HG03280 (cell line): ENCODE measurements around the gene SLC34A2.
"Not testable (repeated sequence)": the region's sequence is repeated elsewhere in the genome, so short reads cannot be mapped to it uniquely, and the experiment has no call there.

Experiments used
- ATAC-seq: cut with Tn5 transposase; IDR thresholded peaks from one replicate; pipeline ENCODE4 v1.9.1; 2021; ENCODE audit warnings: mild to moderate bottlenecking, moderate library complexity; ENCODE audit not compliant: unreplicated experiment

Gene SLC34A2, protein sequence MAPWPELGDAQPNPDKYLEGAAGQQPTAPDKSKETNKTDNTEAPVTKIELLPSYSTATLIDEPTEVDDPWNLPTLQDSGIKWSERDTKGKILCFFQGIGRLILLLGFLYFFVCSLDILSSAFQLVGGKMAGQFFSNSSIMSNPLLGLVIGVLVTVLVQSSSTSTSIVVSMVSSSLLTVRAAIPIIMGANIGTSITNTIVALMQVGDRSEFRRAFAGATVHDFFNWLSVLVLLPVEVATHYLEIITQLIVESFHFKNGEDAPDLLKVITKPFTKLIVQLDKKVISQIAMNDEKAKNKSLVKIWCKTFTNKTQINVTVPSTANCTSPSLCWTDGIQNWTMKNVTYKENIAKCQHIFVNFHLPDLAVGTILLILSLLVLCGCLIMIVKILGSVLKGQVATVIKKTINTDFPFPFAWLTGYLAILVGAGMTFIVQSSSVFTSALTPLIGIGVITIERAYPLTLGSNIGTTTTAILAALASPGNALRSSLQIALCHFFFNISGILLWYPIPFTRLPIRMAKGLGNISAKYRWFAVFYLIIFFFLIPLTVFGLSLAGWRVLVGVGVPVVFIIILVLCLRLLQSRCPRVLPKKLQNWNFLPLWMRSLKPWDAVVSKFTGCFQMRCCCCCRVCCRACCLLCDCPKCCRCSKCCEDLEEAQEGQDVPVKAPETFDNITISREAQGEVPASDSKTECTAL

DNA sequence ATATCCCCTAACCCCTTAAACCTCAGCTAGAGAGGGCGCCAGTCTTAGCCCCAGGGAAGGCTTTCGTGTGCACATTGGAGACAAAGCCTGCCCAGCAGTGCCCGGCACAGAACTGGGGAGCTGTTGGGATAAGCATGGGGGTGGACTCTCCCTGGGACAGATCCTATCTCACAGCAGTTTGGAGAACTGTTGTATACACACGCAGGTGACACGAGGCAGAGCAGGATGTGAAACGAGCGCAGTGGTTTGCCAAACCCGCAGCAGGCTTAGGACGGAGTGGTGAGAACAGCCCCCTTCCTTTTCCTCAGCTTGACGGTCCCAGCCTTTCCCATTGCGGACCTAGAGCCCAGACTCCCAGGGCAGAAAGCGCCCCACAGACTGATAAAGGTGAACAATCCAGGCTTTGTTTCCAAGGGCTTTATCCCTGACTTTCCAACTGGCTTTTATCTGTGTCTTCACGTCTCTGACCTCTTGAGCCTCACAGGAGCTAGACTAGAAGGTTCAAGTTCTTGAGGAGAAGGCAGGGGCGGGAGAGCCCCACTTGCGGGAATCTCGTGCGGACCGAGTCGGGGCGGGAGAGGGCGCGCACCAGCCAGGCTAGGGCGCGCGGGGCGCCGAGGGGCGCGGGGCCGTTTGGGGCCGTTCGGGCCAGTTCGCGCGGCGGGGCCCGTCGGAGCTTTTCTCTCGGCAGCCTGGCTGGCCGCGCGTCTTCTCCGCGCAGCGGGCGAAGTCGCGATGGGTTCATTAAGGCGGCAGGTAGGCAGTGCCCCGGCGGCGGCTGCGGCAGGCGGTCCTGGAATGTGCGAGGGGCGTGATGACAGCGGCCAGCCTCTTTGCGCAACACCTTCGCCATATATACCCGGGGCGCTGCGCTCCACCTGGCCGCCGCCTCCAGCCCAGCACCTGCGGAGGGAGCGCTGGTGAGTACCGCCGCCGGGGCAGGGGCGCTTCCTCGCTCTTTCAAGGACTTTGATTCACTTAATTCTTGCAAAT is at the start of gene SLC34A2:
Gene SLC34A2 (plus strand): TSS at position 881 of the 993 bp plus-strand sequence. CDS start 6,650 bp downstream, outside the sequence.
- ATAC-seq = no peak

DNA sequence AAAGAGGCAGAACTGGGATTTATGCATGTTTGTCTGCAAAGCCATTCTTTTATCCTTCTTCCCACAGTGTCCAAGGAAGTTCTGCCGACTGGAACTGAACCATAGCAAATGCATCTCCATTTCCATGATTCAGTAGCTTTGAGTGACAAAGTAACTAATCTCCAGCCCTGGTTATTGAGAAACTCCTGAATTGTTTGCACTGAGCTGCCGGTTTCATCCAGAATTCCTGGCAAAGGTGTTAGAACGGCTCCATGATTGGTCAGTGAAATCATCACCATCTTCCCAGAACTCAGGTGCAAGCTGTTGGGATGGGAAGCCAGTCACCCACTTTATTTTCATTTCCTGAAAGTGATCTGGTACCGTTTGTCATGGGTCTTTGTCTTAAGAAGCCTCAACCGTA is 47.0 kb upstream of the SLC34A2 start:
- ATAC-seq = no peak

DNA sequence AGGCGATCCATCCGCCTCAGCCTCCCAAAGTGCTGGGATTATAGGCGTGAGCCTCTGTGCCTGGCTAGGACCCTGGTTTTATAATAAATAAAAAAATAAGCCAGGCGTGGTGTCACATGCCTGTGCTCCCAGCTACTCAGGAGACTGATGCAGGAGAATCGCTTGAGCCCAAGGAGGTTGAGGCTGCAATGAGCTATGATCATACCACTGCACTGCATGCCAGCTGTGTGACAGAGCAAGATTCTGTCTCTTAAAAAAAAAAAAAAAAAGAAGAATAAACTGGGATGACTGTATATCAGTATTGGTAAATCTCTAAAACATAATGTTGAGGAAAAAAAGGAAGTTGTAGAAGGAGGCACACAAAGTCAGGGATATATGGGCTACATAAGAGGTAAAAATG is 45.7 kb upstream of the SLC34A2 start:
- ATAC-seq = no peak

DNA sequence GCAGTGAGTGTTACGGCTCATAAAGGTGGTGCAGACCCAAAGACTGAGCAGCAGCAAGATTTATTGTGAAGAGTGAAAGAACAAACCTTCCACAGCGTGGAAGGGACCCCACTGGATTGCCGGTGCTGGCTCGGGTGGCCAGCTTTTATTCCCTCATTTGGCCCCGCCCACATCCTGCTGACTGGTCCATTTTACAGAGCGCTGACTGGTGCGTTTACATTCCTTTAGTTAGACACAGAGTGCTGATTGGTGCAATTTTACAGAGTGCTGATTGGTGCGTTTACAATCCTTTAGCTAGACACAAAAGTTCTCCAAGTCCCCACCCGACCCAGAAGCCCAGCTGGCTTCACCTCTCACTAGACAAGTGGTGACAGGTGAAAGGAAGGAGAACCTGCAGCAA is 42.0 kb upstream of the SLC34A2 start:
- ATAC-seq = not testable (repeated sequence)

DNA sequence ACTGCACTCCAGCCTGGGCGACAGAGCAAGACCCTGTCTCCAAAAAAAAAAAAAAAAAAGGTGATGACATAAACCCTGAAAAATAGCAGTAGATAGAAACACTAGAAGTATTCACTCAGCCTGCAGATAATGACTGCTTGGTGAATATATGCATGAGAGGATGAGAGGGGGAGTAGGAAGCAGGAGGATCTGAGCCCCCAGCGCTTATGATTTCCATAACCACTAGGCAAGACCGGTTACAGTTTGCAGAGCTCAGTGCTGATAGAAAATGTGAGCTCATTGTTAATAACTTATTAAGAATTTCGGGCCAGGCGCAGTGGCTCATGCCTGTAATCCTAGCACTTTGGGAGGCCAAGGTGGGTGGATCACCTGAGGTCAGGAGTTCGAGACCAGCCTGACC is 40.8 kb upstream of the SLC34A2 start:
- ATAC-seq = no peak

DNA sequence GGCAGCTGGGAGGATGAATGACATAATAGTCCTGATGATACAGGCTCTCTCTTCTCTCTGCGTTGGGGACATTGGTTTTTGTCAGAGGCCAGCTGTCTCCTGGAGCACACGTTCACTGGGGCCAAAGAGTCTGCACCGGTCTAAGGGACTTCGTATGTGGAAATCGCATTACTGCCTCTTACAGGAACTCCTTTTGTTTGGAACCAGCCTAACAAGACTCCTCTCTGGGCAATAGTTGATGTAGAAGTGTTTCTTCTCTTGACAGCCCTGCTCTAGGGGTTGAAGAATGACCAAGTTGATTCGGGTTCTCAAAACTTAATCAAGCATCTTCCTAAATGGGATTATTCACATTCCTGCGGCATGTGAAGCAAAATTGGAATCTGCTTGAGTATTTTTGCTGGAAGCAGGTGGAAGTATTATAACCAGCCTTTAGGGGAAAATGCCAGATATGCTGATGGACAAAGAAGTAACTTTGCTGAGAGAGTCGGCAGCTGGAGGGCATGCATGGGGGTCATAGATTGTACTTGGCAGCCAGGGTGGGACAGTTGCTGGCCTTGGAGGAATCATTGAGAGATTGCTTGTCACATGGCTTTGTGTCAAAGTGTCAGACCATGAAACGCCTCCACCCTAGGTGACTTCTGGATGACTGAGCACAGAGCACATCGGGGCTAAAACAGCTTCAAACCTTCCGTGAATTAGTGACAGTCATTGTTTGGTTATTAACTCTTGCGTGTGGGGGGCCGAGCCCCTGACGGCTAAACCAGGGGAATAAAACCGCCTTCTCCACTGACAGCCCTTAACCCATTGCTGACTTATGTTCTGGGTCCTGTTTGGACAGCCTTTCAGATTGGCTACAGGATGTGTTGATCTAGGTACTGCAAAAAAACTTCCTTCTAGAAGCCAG is 34.4 kb upstream of the SLC34A2 start:
- no peak for ATAC-seq

DNA sequence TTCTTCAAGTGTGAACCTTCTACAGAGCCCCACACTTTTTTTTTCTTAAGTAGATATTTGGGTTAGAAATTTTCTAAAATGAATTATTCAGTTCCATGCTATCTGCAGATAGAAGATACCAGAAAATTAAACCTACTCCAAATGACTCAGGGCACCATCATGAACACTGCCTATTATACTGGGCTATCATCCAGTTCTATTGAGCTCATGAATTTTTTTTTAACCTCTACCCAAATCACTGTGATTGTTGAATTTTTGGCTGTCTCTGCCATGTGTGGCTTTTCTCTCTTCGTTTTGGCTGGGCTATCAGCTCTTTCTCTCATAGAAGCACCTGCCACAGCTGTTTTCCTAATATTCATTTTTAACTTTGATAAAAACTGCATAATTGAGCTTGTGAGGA is 31.0 kb upstream of the SLC34A2 start:
- ATAC-seq = no peak

DNA sequence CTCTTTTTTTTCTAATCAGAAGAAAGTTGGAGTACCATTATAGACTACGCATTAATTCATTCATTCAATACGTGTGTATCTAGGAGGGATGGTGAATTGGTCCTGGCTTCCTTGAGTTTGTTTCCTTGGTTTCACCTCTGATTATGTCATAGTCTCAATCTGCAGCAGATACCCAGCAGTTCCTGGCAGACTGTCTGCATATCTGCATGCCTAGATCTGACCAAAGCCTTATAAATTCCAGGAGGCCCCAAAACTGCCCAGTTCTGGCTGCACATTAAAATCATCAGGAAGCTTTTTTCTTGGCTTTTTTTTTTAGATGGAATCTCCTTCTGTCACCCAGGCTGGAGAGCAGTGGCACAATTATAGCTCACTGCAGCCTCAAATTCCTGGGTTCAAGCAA is 27.2 kb upstream of the SLC34A2 start:
- ATAC-seq = no peak

DNA sequence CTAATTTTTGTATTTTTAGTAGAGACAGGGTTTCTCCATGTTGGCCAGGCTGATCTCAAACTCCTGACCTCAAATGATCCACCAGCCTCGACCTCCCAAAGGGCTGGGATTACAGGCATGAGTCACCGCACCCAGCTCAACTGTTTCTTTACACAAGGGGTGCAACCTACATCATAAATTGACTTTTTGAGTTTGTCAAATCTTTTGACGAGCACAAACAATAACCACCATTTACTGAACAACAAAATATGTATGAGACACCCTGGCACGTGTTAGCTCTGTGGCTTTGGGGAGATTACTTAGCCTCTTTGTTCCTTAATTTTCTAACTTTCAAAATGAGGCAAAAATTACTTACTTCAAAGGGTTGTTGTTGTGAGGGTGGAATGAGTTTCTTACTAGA is 23.5 kb upstream of the SLC34A2 start:
- ATAC-seq = no peak

DNA sequence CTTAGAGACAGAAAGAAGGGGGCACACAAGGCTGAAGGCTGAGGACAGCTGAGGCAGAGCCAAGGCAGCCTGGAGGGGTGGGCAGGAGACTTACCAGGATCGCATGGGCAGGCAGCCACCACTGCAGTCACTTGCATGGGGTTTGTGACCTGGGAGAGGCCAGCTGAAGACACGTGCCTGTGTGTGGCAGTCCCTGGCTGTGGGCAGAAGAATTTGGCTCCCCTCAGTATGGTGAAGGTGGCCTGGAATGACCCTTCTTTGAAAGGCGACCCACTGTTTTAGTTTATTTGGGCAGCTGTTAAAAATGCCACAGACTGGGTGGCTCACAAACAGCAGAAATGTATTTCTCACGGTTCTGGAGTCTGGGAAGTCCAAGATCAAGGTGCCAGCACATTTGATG is 22.1 kb upstream of the SLC34A2 start:
- ATAC-seq = no peak

DNA sequence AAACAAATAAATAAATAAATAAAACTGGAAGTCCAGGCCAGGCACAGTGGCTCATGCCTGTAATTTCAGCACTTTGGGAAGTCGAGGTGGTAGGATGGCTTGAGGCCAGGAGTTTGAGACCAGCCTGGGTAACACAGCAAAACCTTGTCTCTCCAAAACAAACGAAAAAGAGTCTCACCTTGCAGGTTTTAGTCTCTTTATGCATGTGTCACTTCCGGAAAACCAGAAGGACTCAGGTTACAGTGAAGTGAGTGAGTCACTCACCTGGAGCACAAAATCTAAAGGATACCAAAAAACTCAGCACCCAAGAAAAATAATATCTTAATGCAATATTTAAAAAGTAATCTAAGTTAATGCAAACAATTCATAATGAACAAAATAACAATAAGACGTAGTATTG is 20.1 kb upstream of the SLC34A2 start:
- no peak for ATAC-seq

DNA sequence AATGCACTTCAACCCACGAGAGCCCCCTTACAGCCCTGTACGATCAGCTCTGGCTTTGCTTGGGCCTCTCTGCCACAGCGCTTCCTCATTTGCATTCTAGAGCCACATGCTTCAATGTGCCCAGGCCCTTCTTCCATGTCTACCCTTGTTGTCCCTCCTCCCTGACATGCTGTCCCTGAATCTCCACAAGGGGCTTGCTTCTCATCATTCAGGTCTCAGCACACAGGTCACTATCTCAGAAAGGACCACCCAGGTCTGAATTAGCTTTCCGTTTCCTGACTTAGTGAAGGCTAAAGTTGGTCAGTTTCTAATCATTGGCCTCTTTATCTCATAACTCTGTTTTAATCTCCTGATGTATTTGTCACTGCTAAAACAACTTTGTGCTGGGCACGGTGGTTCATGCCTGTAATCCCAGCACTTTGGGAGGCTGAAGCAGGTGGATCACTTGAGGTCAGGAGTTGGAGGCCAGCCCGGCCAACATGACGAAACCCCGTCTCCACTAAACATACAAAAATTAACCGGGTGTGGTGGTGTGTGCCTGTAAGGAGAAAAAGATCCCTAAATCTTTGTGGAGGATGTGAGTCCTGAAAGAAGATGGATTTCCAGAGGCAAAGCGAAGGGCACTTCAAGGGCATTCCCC is 17.9 kb upstream of the SLC34A2 start:
- no peak for ATAC-seq

DNA sequence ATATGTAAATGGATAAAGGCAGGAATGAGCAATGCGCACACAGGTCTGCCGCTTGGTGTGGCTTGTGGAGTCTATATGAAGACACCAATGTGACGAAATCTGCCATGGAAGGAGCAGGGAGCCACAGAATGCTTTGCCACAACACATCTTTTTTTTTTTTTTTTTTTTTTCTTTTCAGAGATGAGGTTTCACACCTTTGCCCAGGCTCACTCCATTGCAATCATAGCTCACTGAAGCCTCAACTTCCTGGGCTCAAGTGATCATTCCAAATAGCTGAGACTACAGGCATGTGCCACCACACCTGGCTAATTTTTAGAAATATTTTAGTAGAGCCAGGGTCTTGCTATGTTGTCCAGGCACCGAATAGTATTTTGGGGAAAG is 17.4 kb upstream of the SLC34A2 start:
- ATAC-seq = no peak

DNA sequence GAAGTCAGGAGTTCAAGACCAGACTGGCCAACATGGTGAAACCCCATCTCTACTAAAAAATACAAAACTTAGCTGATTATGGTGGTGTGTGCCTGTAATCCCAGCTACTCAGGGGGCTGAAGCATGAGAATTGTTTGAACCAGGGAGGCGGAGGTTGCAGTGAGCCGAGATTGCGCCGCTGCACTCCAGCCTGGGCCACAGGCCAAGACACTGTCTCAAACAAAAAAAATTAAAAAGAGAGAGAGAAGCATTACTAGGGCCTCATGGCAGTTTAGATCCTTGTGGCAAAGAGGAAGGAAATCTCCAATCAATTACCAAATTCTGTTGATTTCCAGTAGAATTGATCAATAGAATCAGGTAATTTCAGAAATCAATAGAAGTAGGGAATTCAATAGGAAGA is 16.8 kb upstream of the SLC34A2 start:
- ATAC-seq = no peak

DNA sequence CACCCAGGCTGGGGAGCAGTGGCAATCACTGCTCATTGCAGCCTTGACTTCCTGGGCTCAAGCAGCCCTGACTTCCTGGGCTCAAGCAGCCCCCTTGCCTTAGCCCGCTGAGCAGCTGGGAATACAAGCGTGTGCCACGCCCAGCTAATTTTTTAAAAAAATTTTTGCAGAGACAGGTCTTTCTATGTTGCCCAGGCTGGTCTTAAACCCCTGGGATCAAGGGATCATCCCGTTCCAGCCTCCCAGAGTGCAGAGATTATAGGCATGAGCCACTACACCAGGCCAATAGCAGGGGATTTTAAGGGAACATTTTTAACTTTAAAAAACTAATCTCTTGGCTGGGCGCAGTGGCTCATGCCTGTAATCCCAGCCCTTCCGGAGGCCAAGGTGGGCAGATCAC is 5.3 kb upstream of the SLC34A2 start:
- no peak for ATAC-seq

DNA sequence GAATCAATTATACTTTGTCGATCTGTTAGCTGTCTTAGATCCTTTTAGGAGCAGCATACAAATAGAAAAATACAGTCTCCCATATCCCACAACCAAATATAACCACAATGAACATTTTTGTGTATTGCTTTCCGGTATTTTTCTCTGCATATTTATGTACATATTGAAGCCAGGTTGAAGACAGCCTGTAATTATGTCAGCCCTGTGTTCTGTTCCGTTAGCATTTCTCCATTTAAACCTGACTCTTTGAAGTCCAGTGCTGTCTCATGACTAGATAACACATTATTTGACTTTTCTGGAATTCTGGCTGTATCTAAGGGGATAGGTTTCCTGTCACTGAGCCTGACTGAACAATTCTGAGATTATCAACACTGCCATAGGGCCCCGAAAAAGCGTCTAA is 4.0 kb upstream of the SLC34A2 start:
- no peak for ATAC-seq

DNA sequence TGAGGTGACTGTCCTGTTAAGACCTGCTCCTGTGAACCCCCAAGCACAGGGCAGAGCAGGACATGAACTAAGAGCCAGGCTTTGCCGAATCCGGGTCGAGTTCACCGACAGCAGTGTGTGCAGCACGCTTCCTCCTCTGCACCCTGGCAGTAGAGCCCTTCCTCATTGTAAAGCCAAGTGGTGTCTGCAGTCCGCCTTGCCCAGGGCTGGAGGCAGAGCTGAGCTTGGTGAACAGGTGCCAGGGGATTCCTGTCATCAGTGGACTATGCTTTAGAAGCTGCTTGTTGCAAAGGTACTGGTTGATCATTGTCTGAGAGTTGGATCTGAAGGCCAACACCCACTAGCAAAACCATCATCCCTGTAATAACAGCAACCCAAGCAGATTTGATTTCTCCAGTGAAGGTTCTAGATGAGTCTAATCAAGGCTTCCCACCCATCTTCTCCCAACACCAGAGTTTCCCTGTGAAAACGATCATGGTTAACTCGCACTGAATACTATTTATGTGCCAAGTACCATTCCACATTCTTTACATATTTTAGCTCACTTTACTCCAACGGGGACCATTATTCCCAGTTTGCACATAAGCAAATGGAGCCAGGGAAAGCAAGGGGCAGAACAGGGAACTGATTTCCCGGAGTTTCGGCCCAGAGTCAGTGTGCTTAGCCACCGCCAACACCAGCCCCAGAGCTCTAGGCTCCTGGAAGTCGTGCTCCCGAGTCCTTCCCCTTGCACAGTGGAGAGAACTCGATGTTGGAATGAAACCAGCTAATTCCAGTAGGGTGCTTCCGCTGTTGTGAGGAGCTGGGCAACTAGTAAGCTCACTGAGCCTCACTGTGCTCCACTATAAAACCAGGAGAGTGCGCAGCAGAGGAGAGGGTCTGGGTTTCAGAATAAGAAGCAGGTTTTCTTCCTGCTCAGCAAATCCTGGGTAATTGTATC is 1.4 kb upstream of the SLC34A2 start:
- ATAC-seq = no peak

DNA sequence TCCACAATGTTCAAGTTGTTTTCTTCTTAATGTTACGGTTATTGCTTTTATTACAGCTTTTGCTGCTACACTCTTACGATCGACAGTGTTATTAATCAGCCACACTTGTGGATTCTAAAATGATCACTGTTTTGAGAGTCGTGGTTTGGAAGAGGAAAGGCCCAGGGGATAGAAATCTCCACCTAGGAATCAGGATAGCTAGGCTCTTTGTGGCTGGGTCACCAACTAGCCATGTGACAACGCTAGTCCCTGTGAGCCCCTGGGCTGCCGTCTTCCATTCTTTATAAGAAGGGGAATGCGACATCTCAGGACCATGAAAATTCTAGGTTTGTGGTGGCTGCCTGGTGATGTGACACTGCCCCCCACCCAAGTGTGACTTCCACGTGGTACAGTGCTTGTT is 380 bp downstream of the SLC34A2 start:
- ATAC-seq = no peak

DNA sequence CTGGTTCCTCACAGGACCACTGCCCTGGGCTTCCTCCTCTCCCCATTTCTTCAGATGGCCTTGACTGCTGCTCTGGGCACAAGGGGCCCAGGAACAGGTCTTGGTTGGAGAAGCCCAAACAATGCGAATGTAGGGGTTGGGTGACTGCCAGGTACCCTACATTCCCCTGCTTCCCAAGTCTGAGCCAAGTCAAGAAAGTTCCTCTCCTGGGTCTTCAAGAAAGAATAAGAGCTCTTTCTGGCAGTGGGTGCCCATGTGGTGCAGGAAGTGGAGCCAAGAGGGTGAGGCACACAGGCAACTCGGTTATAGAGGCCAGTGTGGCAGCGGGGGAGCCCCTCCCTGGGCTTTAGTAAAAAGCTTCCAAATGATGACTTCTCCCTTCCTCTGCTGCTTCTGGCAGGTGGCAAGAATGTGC is 2.7 kb downstream of the SLC34A2 start:
- no peak for ATAC-seq
